ENCODE data around the gene TBC1D22A.

Gene TBC1D22A

GRCh38 chr22:47196166-47196849 lies 433.9 kb downstream of the TBC1D22A start:
- TF ChIP-seq POLR2A (IDR thresholded peaks at IDR 0.05; ENCODE audit: low read length) (no peak), GATA1 (IDR thresholded peaks at IDR 0.05; ENCODE audit: low read depth, low read length) (no peak)
- no peak for DNase-seq

GRCh38 chr22:47196881-47197772 lies 434.7 kb downstream of the TBC1D22A start:
- no peak for DNase-seq
- TF ChIP-seq POLR2A (IDR thresholded peaks at IDR 0.05; ENCODE audit: low read length) (no peak), GATA1 (IDR thresholded peaks at IDR 0.05; ENCODE audit: low read depth, low read length) (no peak)

GRCh38 chr22:47197773-47198500 lies 435.5 kb downstream of the TBC1D22A start:
- TF ChIP-seq POLR2A (IDR thresholded peaks at IDR 0.05; ENCODE audit: low read length) (no peak), GATA1 (IDR thresholded peaks at IDR 0.05; ENCODE audit: low read depth, low read length) (no peak)

GRCh38 chr22:47198801-47199251 lies 436.4 kb downstream of the TBC1D22A start:
- TF ChIP-seq GATA1 (IDR thresholded peaks at IDR 0.05; ENCODE audit: low read depth, low read length), result no peak
- no peak for TF ChIP-seq POLR2A (IDR thresholded peaks at IDR 0.05; ENCODE audit: low read length)
- DNase-seq, result no peak

More at GRCh38 chr22:47197773-47198500, 435.5 kb downstream of the TBC1D22A start:
- no peak for DNase-seq

- no peak for DNase-seq
- no peak for TF ChIP-seq POLR2A (IDR thresholded peaks at IDR 0.05; ENCODE audit: low read length)
- no peak for TF ChIP-seq GATA1 (IDR thresholded peaks at IDR 0.05; ENCODE audit: low read depth, low read length)
These were observed 437.0 kb downstream of the TBC1D22A start for GRCh38 chr22:47199261-47199978.

- no peak for TF ChIP-seq POLR2A (IDR thresholded peaks at IDR 0.05; ENCODE audit: low read length)
- TF ChIP-seq GATA1 (IDR thresholded peaks at IDR 0.05; ENCODE audit: low read depth, low read length), result no peak
- no peak for DNase-seq
These were observed 437.5 kb downstream of the TBC1D22A start for GRCh38 chr22:47199979-47200272.

- DNase-seq, result no peak
These were observed 438.0 kb downstream of the TBC1D22A start for GRCh38 chr22:47200273-47201051.

GRCh38 chr22:47201186-47201995 lies 438.9 kb downstream of the TBC1D22A start:
- no peak for TF ChIP-seq GATA1 (IDR thresholded peaks at IDR 0.05; ENCODE audit: low read depth, low read length)
- TF ChIP-seq POLR2A (IDR thresholded peaks at IDR 0.05; ENCODE audit: low read length), result no peak
- DNase-seq, result no peak

More at GRCh38 chr22:47200273-47201051, 438.0 kb downstream of the TBC1D22A start:
- no peak for TF ChIP-seq POLR2A (IDR thresholded peaks at IDR 0.05; ENCODE audit: low read length)

GRCh38 chr22:47201996-47202818 lies 439.8 kb downstream of the TBC1D22A start:
- TF ChIP-seq POLR2A (IDR thresholded peaks at IDR 0.05; ENCODE audit: low read length) (no peak), GATA1 (IDR thresholded peaks at IDR 0.05; ENCODE audit: low read depth, low read length) (no peak)
- no peak for DNase-seq

GRCh38 chr22:47202819-47203553 lies 440.5 kb downstream of the TBC1D22A start:
- TF ChIP-seq GATA1 (IDR thresholded peaks at IDR 0.05; ENCODE audit: low read depth, low read length) (no peak), POLR2A (IDR thresholded peaks at IDR 0.05; ENCODE audit: low read length) (no peak)

GRCh38 chr22:47203554-47203991 lies 441.1 kb downstream of the TBC1D22A start:
- DNase-seq, result no peak
- no peak for TF ChIP-seq GATA1 (IDR thresholded peaks at IDR 0.05; ENCODE audit: low read depth, low read length)
- TF ChIP-seq POLR2A (IDR thresholded peaks at IDR 0.05; ENCODE audit: low read length), result no peak

More at GRCh38 chr22:47202819-47203553, 440.5 kb downstream of the TBC1D22A start:
- no peak for DNase-seq
